HEK293T (cell line): Measurements from ENCODE around the gene BBX.

Experiments used
- CTCF ChIA-PET: fragments of 350-600 bp; formaldehyde crosslinking; extraction: SDS; loops from one replicate; lab custom pipeline; 2021; ENCODE audit warnings: antibody characterized with exemption, inconsistent platforms; lab: Yijun Ruan, JAX
- POLR2A ChIA-PET: fragments of 350-600 bp; formaldehyde crosslinking; extraction: SDS; loops from one replicate; lab custom pipeline; 2020; ENCODE audit warnings: antibody characterized with exemption, inconsistent platforms; lab: Yijun Ruan, JAX
- DNase-seq: peaks from one replicate; pipeline ENCODE4 v3.0.0; 2012; ENCODE audit warnings: mixed read lengths; ENCODE audit errors: extremely low spot score
- ARNT ChIP-seq: fragments of 450-650 bp; IDR thresholded peaks from 2 replicates; pipeline ENCODE4 v1.6.1; 2017; ENCODE audit warnings: mild to moderate bottlenecking
- BHLHE40 ChIP-seq: fragments of 450-650 bp; IDR thresholded peaks from 2 replicates; pipeline ENCODE4 v1.6.1; 2016; ENCODE audit warnings: mild to moderate bottlenecking, moderate library complexity, borderline replicate concordance
- CTBP1 ChIP-seq: fragments of 450-650 bp; IDR thresholded peaks from 2 replicates; pipeline ENCODE4 v1.6.1; 2016; ENCODE audit warnings: borderline replicate concordance
- ELF4 ChIP-seq: fragments of 450-650 bp; IDR thresholded peaks from 2 replicates; pipeline ENCODE4 v1.6.1; 2017; ENCODE audit warnings: antibody characterized with exemption
- FOXA1 ChIP-seq: fragments of 450-650 bp; IDR thresholded peaks from 2 replicates; pipeline ENCODE4 v1.6.1; 2016; ENCODE audit warnings: mild to moderate bottlenecking
- FOXK2 ChIP-seq: fragments of 450-650 bp; IDR thresholded peaks from 2 replicates; pipeline ENCODE4 v1.6.1; 2016; ENCODE audit warnings: mild to moderate bottlenecking
- FOXM1 ChIP-seq: fragments of 450-650 bp; IDR thresholded peaks from 2 replicates; pipeline ENCODE4 v1.6.1; 2017; ENCODE audit warnings: mild to moderate bottlenecking, borderline replicate concordance
- HDGF ChIP-seq: fragments of 450-650 bp; IDR thresholded peaks from 2 replicates; pipeline ENCODE4 v1.6.1; 2017; ENCODE audit warnings: antibody characterized with exemption, borderline replicate concordance
- L3MBTL2 ChIP-seq: fragments of 450-650 bp; conservative IDR thresholded peaks from 2 replicates; pipeline ENCODE4 v1.6.1; 2016; ENCODE audit warnings: mild to moderate bottlenecking
- LEF1 ChIP-seq: fragments of 450-650 bp; IDR thresholded peaks from 2 replicates; pipeline ENCODE4 v1.6.1; 2017; ENCODE audit warnings: mild to moderate bottlenecking, borderline replicate concordance
- NFRKB ChIP-seq: fragments of 450-650 bp; IDR thresholded peaks from 2 replicates; pipeline ENCODE4 v1.6.1; 2016; ENCODE audit warnings: mild to moderate bottlenecking, moderate library complexity
- PKNOX1 ChIP-seq: fragments of 450-650 bp; IDR thresholded peaks from 2 replicates; pipeline ENCODE4 v1.6.1; 2016
- SP1 ChIP-seq: fragments of 450-650 bp; IDR thresholded peaks from 2 replicates; pipeline ENCODE4 v1.6.1; 2017
- SUZ12 ChIP-seq: fragments of 450-650 bp; IDR thresholded peaks from 2 replicates; pipeline ENCODE4 v1.6.1; 2016; ENCODE audit warnings: mild to moderate bottlenecking
- TARDBP ChIP-seq: fragments of 450-650 bp; IDR thresholded peaks from 2 replicates; pipeline ENCODE4 v1.6.1; 2016
- ZNF384 ChIP-seq: fragments of 450-650 bp; IDR thresholded peaks from 2 replicates; pipeline ENCODE4 v1.6.1; 2016

Gene BBX

GRCh38 chr3:107848351-107848915 lies 325.7 kb downstream of the BBX start:
- POLR2A ChIA-PET, result no interaction called here
- CTCF ChIA-PET, result interaction anchor here (1.0 kb wide), 1 partner anchor 18 kb away, joined by 3 read pairs; no protein-coding TSS in a partner anchor
- no peak for DNase-seq
- no peak for TF ChIP-seq CTBP1
- TF ChIP-seq BHLHE40, result no peak
- TF ChIP-seq PKNOX1, result no peak
- TF ChIP-seq FOXM1, result no peak
- no peak for TF ChIP-seq FOXA1
- no peak for TF ChIP-seq SUZ12
- no peak for TF ChIP-seq TARDBP
- no peak for TF ChIP-seq ELF4
- no peak for TF ChIP-seq FOXK2
- TF ChIP-seq LEF1, result no peak
- no peak for TF ChIP-seq SP1
- TF ChIP-seq L3MBTL2, result no peak
- no peak for TF ChIP-seq NFRKB
- TF ChIP-seq HDGF, result no peak
- no peak for TF ChIP-seq ARNT
- TF ChIP-seq ZNF384, result no peak

GRCh38 chr3:107850681-107851080 lies 327.9 kb downstream of the BBX start:
- CTCF ChIA-PET, result no interaction called here

GRCh38 chr3:107853821-107854220 lies 331.1 kb downstream of the BBX start:
- ChIA-PET CTCF (no interaction called here), POLR2A (no interaction called here)
- no peak for DNase-seq
- no peak for TF ChIP-seq HDGF
- no peak for TF ChIP-seq SP1
- TF ChIP-seq CTBP1, result no peak
- no peak for TF ChIP-seq ZNF384
- TF ChIP-seq L3MBTL2, result no peak
- no peak for TF ChIP-seq TARDBP
- no peak for TF ChIP-seq NFRKB
- no peak for TF ChIP-seq FOXK2
- no peak for TF ChIP-seq PKNOX1
- TF ChIP-seq SUZ12, result no peak
- no peak for TF ChIP-seq FOXM1
- TF ChIP-seq FOXA1, result no peak
- TF ChIP-seq LEF1, result no peak
- no peak for TF ChIP-seq ELF4
- no peak for TF ChIP-seq BHLHE40
- TF ChIP-seq ARNT, result no peak

More at GRCh38 chr3:107850681-107851080, 327.9 kb downstream of the BBX start:
- TF ChIP-seq LEF1, result no peak
- no peak for TF ChIP-seq FOXA1
- no peak for TF ChIP-seq FOXK2
- no peak for TF ChIP-seq ELF4
- TF ChIP-seq ARNT, result no peak
- TF ChIP-seq L3MBTL2, result no peak
- TF ChIP-seq FOXM1, result no peak
- no peak for TF ChIP-seq BHLHE40
- no peak for TF ChIP-seq HDGF
- TF ChIP-seq CTBP1, result no peak
- no peak for TF ChIP-seq NFRKB
- TF ChIP-seq ZNF384, result no peak
- no peak for TF ChIP-seq TARDBP
- TF ChIP-seq SUZ12, result no peak
- TF ChIP-seq PKNOX1, result no peak
- no peak for TF ChIP-seq SP1
- no peak for DNase-seq
- POLR2A ChIA-PET, result no interaction called here

- ChIA-PET CTCF (interaction anchor here (0.6 to 3.2 kb wide), 2 partner anchors 9 to 65 kb away, joined by 3 to 15 read pairs; no protein-coding TSS in a partner anchor), POLR2A (no interaction called here)
- TF ChIP-seq NFRKB, result no peak
- no peak for TF ChIP-seq L3MBTL2
- TF ChIP-seq ARNT, result no peak
- TF ChIP-seq TARDBP, result no peak
- TF ChIP-seq ZNF384, result no peak
- TF ChIP-seq SP1, result no peak
- no peak for TF ChIP-seq HDGF
- TF ChIP-seq FOXK2, result no peak
- no peak for TF ChIP-seq FOXM1
- TF ChIP-seq ELF4, result no peak
- TF ChIP-seq PKNOX1, result no peak
- DNase-seq, result no peak
Observed at GRCh38 chr3:107854733-107855132, 332.0 kb downstream of the BBX start.

GRCh38 chr3:107855710-107856109 lies 332.9 kb downstream of the BBX start:
- CTCF ChIA-PET, result interaction anchor here (0.6 to 3.2 kb wide), 5 partner anchors 10 to 281 kb away, joined by 3 to 15 read pairs (median 4); no protein-coding TSS in a partner anchor

More at GRCh38 chr3:107855710-107856109, 332.9 kb downstream of the BBX start:
- POLR2A ChIA-PET, result no interaction called here
- TF ChIP-seq FOXM1 (no peak), HDGF (no peak), ZNF384 (no peak), PKNOX1 (no peak), FOXK2 (no peak), BHLHE40 (no peak), CTBP1 (no peak), TARDBP (no peak), ARNT (no peak), SUZ12 (no peak), L3MBTL2 (no peak), ELF4 (no peak), NFRKB (no peak), FOXA1 (no peak)
- DNase-seq, result peak; percentile 55
